Subcutaneous adipose tissue (tissue), 4 donors: ENCODE results near the gene BAX. TPM values are rescaled to one million over a fixed set of nuclear protein-coding genes. Genes with fewer than 3 reads are reported as not detected.

Source experiments
- total RNA-seq, 4 donors: library from RNA; depleted of rRNA; stranded (reverse); fragments of >200 nt; gene quantifications; one replicate each; pipeline ENCODE4 v1.1.0, GENCODE V29; 2016
- TF ChIP-seq, protein P1 (sequence below): fragments of 450-650 bp; IDR thresholded peaks from one replicate; pipeline ENCODE4 v1.5.1; 2016; ENCODE audit warnings: low read depth, mild to moderate bottlenecking, control low read depth, antibody characterized with exemption, moderate library complexity

BAX gene
- total RNA-seq, 4 donors from 2014 or later: 21.0 to 37.2 (median 31.2) TPM

GRCh38 chr19:48940902-48941301 lies 13.8 kb upstream of the BAX start:
- TF ChIP-seq, protein P1, sequence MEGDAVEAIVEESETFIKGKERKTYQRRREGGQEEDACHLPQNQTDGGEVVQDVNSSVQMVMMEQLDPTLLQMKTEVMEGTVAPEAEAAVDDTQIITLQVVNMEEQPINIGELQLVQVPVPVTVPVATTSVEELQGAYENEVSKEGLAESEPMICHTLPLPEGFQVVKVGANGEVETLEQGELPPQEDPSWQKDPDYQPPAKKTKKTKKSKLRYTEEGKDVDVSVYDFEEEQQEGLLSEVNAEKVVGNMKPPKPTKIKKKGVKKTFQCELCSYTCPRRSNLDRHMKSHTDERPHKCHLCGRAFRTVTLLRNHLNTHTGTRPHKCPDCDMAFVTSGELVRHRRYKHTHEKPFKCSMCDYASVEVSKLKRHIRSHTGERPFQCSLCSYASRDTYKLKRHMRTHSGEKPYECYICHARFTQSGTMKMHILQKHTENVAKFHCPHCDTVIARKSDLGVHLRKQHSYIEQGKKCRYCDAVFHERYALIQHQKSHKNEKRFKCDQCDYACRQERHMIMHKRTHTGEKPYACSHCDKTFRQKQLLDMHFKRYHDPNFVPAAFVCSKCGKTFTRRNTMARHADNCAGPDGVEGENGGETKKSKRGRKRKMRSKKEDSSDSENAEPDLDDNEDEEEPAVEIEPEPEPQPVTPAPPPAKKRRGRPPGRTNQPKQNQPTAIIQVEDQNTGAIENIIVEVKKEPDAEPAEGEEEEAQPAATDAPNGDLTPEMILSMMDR: no peak

- TF ChIP-seq, protein P1: no peak
Observed at GRCh38 chr19:48943081-48943480, 11.6 kb upstream of the BAX start.

GRCh38 chr19:48945415-48945814 lies 9.3 kb upstream of the BAX start:
- TF ChIP-seq, protein P1: no peak

GRCh38 chr19:48945817-48946216 lies 8.9 kb upstream of the BAX start:
- TF ChIP-seq, protein P1: no peak

GRCh38 chr19:48946463-48947257 lies 8.0 kb upstream of the BAX start:
- TF ChIP-seq, protein P1: no peak

GRCh38 chr19:48947258-48947542 lies 7.5 kb upstream of the BAX start:
- TF ChIP-seq, protein P1: no peak

DNA sequence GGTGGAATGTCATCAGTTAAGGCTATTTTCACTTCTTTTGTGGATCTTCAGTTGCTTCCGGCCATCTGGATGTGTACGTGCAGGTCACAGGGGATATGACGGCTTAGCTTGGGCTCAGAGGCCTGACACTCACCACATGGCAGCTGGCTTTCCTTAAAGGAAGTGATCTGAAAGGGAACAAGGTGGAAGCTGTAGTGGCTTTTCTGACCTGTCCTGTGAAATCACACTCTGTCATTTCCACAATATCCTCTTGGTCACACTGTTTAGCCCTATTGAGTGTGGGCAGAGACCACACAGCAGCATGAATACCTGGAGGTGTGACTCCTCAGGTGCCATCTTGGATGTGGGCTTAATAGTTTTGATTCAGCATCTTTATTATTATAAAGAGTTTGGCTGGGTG lies 4.5 kb upstream of the BAX start:
- TF ChIP-seq, protein P1: no peak
